Stimulated activated CD8-positive, alpha-beta memory T cell treated with anti-CD3 and anti-CD28 coated beads, Interleukin-4, amount 100 ng/mL, for 24 hours (primary cell): ENCODE measurements around the gene SLC22A3.
"Not testable (repeated sequence)": the region's sequence is repeated elsewhere in the genome, so short reads cannot be mapped to it uniquely, and the experiment has no call there.

Experiments
- DNase-seq: peaks from one replicate; pipeline ENCODE4 v3.0.0-alpha.2; 2020; ENCODE audit warnings: low read depth

The SLC22A3 gene

DNA sequence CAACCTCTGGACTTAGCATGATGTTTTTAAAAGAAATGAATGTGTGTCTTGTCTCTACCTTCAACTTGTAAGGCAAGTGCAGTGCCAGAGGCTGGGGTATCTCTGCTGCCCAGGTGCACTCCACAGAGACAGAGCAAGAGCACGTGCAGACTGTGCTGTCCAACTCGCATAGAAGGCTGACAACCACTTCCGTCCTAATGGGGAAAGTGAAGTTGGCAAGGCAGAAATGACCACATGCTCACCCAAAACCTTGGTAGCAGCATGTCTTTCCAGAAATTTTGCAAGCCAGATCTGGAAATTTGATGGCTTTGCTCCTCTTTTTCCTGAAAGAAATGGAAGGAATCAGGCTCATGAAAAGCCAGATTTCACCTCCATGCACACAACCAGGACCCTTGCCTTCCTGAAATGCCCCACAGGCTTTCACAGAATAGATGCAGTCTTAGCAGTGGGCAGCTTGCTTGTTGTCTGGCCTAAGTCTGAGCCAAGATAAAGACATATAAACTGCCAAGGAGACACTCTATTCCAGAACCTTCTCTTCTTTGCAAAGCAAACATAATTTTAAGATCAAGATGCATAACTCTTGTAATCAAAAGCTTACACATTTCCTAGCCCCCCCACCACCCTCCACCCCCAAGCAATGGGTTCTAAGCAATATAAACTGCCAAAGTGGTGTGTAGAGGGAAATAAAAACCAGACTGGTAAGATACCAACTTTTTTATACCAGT is 26.8 kb downstream of the SLC22A3 start:
- no peak for DNase-seq

DNA sequence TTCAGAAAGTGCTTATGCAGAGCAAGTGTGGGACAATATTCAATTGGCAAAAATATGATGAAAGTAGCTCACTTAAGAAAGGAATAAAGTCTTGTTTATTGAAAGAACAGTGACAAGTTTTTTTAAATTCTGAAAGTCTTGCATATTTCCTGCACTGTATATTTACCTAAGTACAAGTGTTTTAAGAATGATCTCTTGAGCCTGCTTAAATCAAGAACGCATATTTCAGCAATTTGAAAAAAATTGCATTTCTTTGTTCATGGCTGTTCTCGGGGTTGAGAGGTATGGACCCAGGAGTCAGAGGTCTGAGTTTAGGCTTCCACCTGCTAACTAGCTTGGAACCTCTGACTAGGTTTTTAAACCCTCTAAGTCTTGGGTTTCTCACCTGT is 27.4 kb downstream of the SLC22A3 start:
- DNase-seq: no peak

DNA sequence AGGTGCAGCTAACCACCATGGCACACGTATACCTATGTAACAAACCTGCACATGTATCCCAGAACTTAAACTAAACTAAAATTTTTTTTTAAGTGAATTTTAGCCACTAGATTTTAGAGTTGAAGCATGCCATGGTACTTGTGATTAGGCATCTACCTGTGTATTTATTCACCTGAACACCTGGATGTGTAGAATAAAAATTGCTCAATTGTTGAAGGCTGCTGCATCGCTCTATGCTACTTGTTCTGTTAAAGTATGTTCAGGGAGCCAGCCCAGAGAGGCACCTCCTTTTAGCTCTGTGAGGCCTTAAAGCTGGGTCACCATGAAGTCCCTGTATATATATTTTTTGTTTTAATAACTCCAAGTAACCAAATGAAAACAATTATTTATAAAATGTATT is 28.3 kb downstream of the SLC22A3 start:
- DNase-seq: no peak

DNA sequence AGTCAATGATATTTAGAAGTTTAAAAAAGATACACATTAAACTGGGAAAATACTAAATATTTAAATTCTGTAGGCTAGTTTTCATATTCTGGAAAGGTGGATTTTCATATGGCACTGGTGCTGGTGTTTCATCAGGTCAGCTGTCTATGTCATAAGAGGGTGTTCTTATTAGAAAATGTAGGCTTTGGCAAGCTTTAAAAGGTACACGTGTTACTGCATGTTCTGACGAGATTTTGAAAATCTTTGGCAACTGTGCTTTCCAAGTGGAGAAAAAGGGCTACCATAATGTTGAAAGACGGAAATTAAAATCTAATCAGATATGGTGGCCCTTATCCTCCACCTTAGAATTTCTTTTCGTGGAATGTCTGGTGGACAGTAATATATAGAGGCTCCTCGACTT is 30.0 kb downstream of the SLC22A3 start:
- no peak for DNase-seq

DNA sequence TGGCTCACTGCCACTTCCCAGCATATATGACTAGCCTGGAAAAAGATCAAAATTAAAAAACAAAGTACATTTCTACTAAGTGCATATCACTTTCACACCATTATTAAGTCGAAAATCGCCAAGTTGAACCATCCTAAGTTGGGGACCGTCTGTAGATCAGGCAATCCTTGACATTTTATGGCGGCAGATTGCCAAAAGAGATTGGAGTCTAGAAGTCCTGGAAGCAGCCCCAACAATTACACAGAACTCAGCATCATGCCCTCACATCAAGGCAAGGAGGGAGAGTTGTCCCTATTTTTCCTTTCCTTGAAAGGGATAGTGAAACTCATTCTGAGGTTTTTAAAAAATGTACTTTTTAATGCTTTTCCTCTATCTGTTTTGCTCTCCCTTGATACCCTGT is 30.7 kb downstream of the SLC22A3 start:
- DNase-seq: no peak

DNA sequence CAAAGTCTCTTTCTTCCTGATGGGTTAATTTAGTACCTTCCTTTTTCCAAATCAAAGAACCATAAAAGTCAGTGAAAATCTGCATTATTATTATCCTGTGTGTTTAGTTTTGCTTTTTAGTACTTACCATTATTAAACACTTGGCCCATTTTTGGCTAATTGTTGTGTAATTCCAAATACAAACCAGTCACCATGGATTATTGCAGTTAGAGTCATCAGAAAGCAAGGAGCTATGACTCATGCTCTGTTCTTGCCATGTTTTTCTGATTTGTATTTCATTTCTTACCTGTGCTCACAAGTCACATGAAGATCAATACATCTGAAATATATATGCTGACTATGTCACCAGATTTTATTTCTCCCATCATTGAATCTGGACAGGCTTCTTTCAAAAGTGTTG is 31.3 kb downstream of the SLC22A3 start:
- no peak for DNase-seq

DNA sequence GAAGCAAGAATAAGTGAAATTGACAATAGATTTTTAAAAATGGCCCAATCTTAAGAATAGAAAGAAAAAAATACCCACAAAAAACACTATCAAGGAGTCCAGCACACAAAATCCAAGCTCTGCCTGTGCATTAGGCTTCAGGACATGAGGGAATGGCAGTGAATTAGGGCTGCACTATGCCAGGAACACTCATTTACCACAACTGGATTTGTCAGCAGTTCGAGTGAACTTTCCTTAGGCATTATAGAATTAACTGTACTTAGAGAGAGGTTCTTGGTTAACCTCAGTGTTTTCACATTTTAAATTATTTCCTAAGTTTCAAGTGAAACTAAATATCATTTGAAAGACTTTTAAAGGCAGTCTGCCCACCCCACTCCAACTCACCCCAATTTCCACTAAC is 34.8 kb downstream of the SLC22A3 start:
- no peak for DNase-seq

DNA sequence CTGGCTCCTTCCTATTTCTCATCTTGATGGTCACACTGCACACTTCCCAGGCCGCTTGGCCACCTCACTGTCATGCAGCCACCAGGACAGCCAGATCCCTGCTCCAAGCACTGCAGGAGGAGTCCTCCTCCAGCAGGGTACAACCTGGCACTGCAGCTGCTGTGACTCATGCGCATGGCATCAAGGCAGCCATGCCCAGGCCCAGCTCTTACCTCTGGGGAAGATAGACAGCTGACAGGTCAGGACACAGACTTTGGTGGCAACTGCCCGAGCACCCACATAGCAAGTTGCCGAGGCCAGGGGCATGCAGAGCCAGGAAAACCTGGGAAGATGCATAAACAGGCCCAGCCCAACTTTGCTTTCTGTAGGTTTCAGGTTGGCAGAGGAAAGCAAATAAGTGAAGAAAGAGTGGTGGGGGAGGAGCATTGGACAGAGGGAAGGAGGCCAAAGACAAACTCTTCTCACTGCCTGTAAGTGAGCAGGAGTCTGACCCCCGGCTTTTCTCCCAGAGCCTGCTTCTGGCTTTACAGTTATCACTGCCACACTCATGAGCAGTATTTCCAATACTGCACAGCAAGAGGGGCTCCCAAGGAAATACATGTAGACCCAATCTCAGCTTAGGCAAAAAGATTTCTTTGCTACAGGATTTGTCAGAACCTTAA is 38.8 kb downstream of the SLC22A3 start:
- DNase-seq: no peak

DNA sequence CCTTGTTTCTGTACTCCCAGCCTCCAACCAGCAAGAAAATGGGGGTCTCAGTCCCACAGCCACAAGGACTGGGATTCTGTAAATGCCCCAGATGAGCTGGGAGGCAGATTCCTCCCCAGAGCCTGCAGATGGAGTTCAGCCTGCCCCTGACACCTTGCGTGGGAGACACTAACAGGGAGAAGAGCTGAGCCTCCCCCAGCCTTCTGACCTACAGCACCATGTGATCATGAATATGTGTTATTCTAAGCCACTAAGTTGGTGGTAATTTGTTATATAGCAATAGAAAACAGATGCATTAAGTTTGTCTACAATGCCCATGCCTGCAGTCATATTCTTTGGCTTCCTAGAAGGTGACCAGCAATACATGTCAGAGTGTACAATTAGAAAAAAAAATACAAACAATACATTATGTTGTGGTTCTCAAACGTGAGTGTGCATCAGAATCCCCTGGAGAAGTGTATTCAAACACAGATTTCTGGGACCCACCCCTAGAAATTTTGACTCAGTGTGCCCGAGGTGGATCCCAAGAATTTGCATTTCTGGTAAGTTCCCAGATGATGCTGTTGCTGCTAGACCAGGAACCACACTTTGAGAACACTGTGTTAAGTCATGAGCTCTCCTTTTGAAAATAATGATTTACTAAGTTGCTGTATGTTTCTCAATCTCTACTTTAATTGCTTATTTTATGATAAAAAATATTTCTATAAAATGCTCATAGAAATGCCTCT is 39.9 kb downstream of the SLC22A3 start:
- no peak for DNase-seq

DNA sequence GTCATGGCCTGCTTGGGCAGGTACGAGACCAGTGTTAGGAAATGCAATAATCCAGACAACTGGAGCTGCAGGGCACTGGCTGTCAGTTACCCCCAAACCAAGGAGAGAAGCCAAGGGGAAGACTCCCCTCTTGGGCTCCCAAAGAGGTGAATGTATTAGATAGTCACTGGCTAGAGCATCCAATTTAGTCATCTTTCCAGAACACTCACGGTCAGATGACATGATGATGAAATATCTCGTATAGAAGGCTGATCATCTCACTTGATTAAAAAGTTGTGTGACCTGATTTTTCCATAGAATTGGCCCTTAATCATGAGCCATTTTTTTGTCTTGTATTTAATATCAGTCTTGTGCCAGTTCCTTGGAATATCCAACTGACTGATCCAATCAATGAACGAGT is 40.7 kb downstream of the SLC22A3 start:
- no peak for DNase-seq

DNA sequence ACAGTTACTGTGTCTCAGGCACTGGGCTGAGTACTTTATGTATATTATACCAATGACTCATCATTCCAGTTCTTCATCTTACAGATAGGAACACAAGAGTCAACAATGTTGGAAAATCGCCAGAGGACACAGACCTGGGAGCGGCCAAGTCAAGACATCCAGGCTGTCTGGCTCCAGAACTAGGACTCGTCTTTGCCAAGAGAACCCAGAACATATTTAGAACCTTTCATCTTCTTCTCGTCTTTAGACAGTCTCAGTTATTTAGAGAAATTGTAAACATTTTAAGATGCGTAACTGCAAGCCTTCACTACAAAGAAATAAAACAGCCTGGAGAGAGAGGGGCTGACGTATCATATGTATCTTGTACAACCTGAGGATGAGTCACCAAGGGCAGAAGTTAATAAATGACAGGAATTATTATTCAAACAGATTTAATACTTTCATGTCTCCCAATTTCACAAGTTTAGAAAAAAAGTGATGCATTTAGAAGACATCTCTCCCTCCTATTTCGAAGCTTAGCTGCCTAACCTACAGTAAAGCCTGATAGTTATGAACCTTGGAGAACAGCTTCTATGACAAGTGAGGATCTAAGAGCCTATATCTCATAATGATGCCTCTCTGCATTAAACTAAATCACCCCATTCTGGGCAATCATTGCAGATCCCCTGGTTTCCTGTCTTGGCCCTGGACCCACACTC is 43.4 kb downstream of the SLC22A3 start:
- no peak for DNase-seq

DNA sequence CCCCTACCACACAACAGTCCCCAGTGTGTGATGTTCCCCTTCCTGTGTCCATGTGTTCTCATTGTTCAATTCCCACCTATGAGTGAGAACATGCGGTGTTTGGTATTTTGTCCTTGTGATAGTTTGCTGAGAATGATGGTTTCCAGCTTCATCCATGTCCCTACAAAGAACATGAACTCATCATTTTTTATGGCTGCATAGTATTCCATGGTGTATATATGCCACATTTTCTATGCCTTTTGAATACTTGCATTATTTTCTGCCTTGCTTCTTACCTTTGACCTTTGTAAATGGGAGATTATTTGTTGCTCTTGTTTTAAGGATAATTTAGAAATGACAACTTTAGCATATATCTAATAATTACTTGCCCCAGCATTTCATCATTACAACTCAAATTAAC is 45.3 kb downstream of the SLC22A3 start:
- not testable (repeated sequence) for DNase-seq

DNA sequence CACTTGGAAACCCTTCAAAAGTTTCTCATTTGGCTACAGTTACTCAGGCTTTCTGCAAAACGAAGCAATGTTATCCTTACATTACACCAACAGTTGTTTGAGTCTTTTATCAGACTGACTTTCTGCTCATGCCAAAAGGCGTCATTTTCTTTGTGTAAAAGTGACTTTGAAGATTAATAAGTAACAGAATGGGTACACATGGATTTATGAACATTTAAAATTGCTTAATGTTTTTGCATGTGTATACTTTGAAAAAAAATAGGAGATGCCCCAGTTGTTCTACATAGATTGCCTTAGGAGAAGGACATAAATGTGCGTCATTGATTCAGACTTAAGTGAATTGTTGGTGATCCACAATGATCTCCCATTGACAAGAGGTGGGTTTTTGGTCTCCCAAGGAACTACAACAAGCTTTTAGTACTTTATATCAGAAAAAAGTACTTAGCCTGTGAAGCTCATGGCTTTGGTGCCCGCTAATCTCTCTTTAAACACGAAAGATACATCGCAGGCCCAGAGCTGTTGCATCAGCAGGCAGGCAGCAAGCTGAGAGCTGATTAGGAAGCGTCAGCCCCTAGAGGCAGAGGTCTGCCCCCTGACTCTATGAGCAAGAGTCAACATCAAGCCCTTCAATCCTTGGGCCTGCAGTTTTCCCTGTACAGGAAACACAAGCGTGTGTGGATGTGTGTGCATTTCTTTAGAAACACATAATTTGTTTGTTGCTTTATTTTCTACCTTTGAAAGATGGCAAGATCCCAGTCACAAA is 45.9 kb downstream of the SLC22A3 start:
- no peak for DNase-seq

DNA sequence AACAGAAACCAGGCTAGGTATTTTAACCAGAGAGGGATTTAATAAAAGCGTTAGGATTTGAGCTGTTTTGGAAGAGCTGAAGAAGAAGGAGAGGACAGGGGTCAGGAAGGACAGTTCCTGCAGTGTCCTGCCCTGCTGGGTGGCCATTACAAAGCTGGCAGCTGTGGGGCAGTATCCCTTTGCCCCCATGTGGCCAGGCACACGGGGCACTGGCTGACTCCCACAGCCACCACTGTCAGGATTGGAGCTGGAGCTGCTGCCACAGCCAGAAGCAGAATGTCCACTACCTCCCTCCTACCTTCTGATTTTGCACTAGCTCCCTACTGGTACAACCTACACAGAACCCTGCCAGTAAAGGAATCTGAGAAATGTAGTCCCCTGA is 46.5 kb downstream of the SLC22A3 start:
- DNase-seq: no peak

DNA sequence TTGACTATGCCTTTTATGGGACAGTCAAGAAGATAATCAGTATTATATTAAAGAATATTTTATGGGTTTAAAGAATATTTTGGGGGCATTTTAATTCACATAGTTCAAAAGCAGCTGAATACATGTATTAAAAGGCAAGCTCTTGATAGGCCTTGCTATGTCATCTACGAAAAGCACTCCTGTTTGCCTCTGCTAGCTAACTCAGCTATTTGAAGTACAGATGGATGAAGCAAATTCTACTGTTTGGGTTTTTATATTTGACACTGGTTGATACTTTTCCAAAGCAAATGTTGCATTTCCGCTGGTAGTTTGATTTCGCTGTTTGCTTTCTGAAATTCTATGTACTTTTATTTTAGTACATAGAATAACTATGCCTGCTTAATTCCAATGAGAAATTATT is 47.0 kb downstream of the SLC22A3 start:
- DNase-seq: no peak

DNA sequence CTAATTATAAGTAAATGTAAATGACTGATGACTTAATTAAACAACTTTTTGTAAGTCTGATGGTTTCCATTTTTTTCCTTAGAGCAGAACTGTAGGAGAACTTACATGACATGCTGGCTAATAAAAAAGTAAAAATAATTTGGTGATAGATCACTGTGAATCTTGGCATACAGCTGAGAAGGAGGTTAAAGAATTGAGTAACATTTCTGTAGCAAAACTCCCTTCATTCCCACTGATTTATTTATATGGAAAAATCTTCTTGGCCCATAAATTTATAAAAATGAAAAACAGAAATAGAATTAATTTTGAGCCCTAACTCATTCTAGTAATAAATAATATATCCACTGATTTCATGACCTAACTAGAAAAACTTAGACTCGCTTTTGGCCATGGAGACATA is 48.1 kb downstream of the SLC22A3 start:
- no peak for DNase-seq

DNA sequence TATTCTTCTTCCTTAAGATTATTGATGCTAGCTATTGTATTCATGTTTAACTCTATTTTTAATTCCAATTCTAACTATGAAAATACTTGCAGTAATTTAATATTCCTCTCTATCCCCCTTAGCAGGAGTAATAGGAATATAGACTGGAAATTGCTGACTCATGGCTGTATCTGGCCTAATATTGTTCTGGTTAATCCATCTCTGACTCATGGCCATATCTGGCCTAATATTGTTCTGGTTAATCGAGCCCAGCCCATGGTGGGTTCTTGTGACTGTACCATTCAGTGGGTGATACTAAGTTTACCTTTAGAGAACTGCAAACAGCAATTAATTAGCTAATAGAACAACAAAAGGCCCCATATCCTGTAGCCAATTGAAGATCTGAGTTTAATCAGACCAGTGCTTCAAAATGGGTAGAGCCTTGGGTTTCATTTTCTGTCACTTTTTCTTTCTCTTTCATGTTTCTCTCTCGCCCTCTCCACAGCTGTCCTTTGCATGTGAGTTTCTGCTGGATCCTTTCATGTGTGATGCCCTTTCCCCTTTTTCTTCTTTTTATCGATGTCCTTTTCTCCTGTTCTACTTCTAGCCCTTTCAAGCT is 50.6 kb downstream of the SLC22A3 start:
- no peak for DNase-seq

DNA sequence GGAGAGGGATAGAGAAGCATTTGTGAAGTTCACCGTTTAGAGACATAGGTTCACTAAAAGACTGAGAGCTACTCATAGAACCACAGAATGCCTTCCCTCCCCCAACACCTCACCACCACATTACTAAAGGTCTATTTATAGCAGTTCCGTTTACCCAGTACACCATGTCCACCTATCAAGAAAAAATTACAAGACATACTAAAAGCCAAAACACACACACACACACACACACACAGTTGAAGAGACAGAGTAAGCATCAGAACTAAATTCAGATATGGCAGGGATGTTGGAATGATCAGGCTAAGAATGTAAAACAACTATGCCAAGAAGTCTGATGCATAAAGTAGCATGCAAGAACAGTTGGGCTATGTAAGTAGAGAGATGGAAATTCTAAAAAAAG is 52.3 kb downstream of the SLC22A3 start:
- DNase-seq: no peak

DNA sequence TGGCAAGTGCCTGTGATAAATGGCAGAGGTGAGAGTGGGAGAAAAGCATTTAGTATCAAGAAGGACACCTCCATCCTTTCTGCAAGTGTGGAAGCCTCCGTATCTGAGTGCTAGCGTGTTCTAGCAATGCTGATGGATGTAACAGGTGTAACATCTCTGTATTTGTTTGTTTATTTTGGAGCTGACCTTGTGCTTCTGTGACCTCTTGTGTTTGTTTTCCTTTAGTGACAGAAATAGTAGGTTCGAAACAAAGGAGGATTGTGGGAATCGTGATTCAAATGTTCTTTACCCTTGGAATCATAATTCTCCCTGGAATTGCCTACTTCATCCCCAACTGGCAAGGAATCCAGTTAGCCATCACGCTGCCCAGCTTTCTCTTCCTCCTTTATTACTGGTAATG is 60.4 kb downstream of the SLC22A3 start:
- no peak for DNase-seq

DNA sequence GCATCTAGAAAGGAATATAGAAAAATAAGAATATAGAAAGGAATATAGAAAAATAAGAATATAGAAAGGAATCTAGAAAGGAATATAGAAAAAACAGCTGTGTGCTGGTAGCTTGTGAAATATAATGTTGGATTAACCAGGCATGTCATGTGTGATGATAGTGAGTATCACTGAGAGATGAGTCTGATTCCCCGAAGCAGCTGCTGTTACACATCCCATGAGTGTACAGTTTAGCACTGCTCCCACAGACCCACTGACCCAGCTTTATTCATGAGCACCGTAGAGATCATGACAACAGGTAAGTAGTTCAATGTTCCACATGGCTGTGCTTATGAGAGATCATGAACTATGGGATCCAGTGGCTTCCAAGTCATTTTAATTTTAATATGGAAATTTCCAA is 64.8 kb downstream of the SLC22A3 start:
- no peak for DNase-seq

DNA sequence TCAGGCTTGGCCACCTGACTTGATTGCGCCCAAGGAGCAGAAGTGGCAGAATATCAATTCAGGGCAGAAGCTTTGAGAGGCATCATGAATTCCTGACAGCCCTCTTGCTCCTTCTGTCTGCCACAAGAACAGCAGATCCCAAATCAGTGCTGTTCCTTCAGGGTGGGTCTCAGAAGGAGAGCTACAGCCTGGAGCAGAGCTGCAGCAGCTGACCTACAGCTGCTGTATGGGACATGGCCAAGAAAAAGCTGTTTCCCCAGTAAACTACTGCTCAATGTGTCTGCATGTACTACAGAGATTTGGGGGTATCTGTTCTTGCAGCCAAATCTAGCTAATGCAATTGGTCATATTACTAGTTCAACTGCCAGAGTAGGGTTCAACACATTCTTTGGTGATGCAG is 69.0 kb downstream of the SLC22A3 start:
- no peak for DNase-seq

DNA sequence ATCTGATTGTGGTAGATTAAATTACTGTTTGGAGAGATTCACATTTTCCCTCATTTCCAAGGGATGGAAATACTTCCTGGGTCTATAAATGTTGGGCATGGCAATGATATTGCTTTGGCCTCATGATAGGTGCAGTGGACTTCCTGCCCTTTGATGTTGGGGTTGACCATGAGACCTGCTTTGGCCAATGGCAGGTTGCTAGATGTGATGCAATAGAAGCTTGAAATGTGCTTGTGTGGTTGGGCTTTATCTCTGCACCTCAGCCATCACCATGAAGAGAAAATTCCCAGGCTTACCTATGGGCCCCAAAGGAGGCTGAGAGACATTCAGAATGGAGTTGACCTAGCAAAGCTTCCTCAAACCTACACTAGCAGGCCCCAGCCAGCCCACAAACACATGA is 69.4 kb downstream of the SLC22A3 start:
- no peak for DNase-seq
